ENCODE measurements around the gene CARMIL3.
"Not testable (repeated sequence)": the region's sequence is repeated elsewhere in the genome, so short reads cannot be mapped to it uniquely, and the experiment has no call there.

CARMIL3 gene

GRCh38 chr14:24051789-24052655, at the start of gene CARMIL3:
Gene CARMIL3 (plus strand): TSS chr14:24052009. CDS start chr14:24052154, 145 bp downstream.
- peak; percentile 81 for DNase-seq

- DNase-seq, result not testable (repeated sequence)
Observed at GRCh38 chr14:24006471-24006816, 45.4 kb upstream of the CARMIL3 start.

GRCh38 chr14:24006817-24007652, 44.8 kb upstream of the CARMIL3 start:
- DNase-seq, result peak; percentile 88

- DNase-seq, result no peak
Observed at GRCh38 chr14:24011051-24011450, 40.8 kb upstream of the CARMIL3 start.

- not testable (repeated sequence) for DNase-seq
Observed at GRCh38 chr14:24012726-24013273, 39.0 kb upstream of the CARMIL3 start.

GRCh38 chr14:24013654-24014514, 37.9 kb upstream of the CARMIL3 start:
- DNase-seq, result no peak

- not testable (repeated sequence) for DNase-seq
Observed at GRCh38 chr14:24015745-24016144, 36.1 kb upstream of the CARMIL3 start.

GRCh38 chr14:24018978-24019377, 32.8 kb upstream of the CARMIL3 start:
- DNase-seq, result not testable (repeated sequence)

- not testable (repeated sequence) for DNase-seq
Observed at GRCh38 chr14:24019944-24020343, 31.9 kb upstream of the CARMIL3 start.

GRCh38 chr14:24020520-24020919, 31.3 kb upstream of the CARMIL3 start:
- DNase-seq, result not testable (repeated sequence)

- not testable (repeated sequence) for DNase-seq
Observed at GRCh38 chr14:24024939-24025418, 26.8 kb upstream of the CARMIL3 start.

- DNase-seq, result not testable (repeated sequence)
Observed at GRCh38 chr14:24029687-24030086, 22.1 kb upstream of the CARMIL3 start.

GRCh38 chr14:24031331-24031730, 20.5 kb upstream of the CARMIL3 start:
- DNase-seq, result not testable (repeated sequence)

GRCh38 chr14:24032727-24033418, 18.9 kb upstream of the CARMIL3 start:
- no peak for DNase-seq

- DNase-seq, result not testable (repeated sequence)
Observed at GRCh38 chr14:24035769-24036168, 16.0 kb upstream of the CARMIL3 start.

- DNase-seq, result peak; percentile 80
Observed at GRCh38 chr14:24036169-24036962, 15.4 kb upstream of the CARMIL3 start.

- not testable (repeated sequence) for DNase-seq
Observed at GRCh38 chr14:24036963-24037657, 14.7 kb upstream of the CARMIL3 start.

- no peak for DNase-seq
Observed at GRCh38 chr14:24037658-24038037, 14.2 kb upstream of the CARMIL3 start.

- no peak for DNase-seq
Observed at GRCh38 chr14:24038686-24039085, 13.1 kb upstream of the CARMIL3 start.

- no peak for DNase-seq
Observed at GRCh38 chr14:24040692-24041091, 11.1 kb upstream of the CARMIL3 start.

All from activated CD8-positive, alpha-beta memory T cell treated with anti-CD3 and anti-CD28 coated beads, Interleukin-2, amount 50 U/mL, for 48 hours (primary cell).